Measurements from ENCODE around the gene ARID1B. TPM values are rescaled to one million over a fixed set of nuclear protein-coding genes. Genes with fewer than 3 reads are reported as not detected.

Gene ARID1B
- total RNA-seq, 6 experiments from 2014 or later = 23.2 to 35.3 (median 30.7) TPM

DNA sequence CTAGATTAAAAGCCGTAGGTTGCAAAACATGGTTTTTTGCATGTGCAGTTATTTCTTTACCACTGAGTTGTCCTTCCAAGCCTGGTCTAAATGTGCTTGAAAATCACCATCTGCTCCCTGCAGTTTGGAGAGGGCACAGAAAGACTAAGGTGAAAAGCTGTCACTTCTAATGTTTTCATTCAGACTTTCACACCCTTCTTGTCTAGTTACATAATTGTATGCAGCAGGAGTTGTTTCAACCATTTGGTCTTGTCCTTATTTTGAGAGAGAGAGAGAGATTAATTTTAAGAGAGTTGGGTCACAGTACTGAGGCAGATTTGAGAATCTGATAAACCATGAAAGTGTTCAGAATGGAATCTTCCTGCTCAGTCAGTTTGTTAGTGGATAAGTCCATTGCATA, 82.5 kb downstream of the ARID1B start:
- no peaks in the 10 kb centered on the region for H3K36me3 ChIP-seq
- H3K9me3 ChIP-seq = no peaks in the 10 kb centered on the region
- no peak for ATAC-seq
- intact Hi-C loops (cut with DNase I) = no loop called here
- WGBS (ENCODE audit: insufficient coverage, low coverage, low lambda C conversion rate, missing lambda C conversion rate) = 89% methylated on average over 1 of the region's 1 CpG
- TF ChIP-seq POLR2A (IDR thresholded peaks at IDR 0.05) = no peak
- TF ChIP-seq, protein P1, sequence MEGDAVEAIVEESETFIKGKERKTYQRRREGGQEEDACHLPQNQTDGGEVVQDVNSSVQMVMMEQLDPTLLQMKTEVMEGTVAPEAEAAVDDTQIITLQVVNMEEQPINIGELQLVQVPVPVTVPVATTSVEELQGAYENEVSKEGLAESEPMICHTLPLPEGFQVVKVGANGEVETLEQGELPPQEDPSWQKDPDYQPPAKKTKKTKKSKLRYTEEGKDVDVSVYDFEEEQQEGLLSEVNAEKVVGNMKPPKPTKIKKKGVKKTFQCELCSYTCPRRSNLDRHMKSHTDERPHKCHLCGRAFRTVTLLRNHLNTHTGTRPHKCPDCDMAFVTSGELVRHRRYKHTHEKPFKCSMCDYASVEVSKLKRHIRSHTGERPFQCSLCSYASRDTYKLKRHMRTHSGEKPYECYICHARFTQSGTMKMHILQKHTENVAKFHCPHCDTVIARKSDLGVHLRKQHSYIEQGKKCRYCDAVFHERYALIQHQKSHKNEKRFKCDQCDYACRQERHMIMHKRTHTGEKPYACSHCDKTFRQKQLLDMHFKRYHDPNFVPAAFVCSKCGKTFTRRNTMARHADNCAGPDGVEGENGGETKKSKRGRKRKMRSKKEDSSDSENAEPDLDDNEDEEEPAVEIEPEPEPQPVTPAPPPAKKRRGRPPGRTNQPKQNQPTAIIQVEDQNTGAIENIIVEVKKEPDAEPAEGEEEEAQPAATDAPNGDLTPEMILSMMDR (IDR thresholded peaks at IDR 0.05) = no peak
- H3K27me3 ChIP-seq = no peaks in the 10 kb centered on the region
- H3K4me1 ChIP-seq = no peaks in the 10 kb centered on the region
- no peak for DNase-seq
- no peak overlapping the region for H3K4me3 ChIP-seq
- no peak overlapping the region for H3K27ac ChIP-seq

DNA sequence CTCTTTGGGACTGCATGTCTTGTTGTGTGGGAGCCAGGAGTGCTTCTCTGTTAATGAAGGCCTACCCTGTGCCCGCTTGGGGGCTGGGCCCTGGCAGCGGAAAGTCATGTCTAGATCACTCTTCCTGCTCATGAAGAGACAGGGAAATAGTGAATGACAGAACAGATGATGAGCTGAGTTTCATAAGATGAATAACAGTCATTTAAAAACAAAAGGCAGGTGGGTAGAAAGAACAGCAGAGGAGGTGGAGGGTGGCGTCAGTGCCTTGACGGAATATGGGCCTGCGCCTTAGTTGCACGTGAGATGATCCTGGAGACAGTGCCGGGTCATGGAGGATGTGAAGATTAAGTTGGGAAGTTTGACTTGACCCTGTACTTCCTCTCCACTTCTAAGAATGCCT, 85.5 kb downstream of the ARID1B start:
- Histone ChIP-seq H3K4me1 (no peaks in the 10 kb centered on the region), H3K27me3 (no peaks in the 10 kb centered on the region), H3K4me3 (no peak overlapping the region), H3K9me3 (no peaks in the 10 kb centered on the region), H3K27ac (no peak overlapping the region), H3K36me3 (no peaks in the 10 kb centered on the region)
- ATAC-seq = peak in 1 of 4 donors; percentile 36
- intact Hi-C loops (cut with DNase I) = no loop called here
- WGBS (ENCODE audit: insufficient coverage, low coverage, low lambda C conversion rate, missing lambda C conversion rate) = 72% methylated on average over 7 of the region's 7 CpGs
- no peak for DNase-seq
- no peak for TF ChIP-seq POLR2A (IDR thresholded peaks at IDR 0.05)
- TF ChIP-seq, protein P1 (IDR thresholded peaks at IDR 0.05) = no peak

- Histone ChIP-seq H3K4me1 (no peaks in the 10 kb centered on the region), H3K36me3 (no peaks in the 10 kb centered on the region), H3K27ac (no peak overlapping the region), H3K9me3 (no peaks in the 10 kb centered on the region), H3K27me3 (no peaks in the 10 kb centered on the region), H3K4me3 (no peak overlapping the region)
- no peak for ATAC-seq
- no peak for DNase-seq
- intact Hi-C loops (cut with DNase I) = no loop called here
- no peak for TF ChIP-seq POLR2A (IDR thresholded peaks at IDR 0.05)
- TF ChIP-seq, protein P1 (IDR thresholded peaks at IDR 0.05) = no peak
Observed at GRCh38 chr6:156863504-156863903, 86.3 kb downstream of the ARID1B start.

DNA sequence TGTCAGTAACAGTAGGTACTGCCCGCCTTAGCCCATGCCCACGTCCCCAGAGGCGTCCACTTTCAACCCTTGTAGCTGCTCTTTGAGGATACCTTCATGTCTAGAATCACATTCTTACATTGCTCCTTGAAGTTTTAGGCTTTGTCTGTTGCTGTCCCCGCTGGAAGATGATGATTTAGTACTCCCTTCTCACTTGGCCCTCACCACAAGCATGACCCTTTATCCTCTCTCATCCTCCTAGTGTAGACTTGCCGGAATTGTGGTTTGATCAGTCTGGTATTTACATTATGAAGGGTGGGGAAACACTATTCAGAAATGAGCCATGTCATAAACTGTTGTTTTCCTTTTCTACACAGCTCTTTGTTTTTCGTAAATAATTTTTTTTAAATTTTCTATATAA, 87.4 kb downstream of the ARID1B start:
- intact Hi-C loops (cut with DNase I) = no loop called here

More for the DNA sequence above, 87.4 kb downstream of the ARID1B start:
- no peaks in the 10 kb centered on the region for H3K4me1 ChIP-seq
- no peaks in the 10 kb centered on the region for H3K27me3 ChIP-seq
- H3K4me3 ChIP-seq = no peak overlapping the region
- DNase-seq (no peak), ATAC-seq (no peak)
- TF ChIP-seq, protein P1 (IDR thresholded peaks at IDR 0.05) = no peak
- no peak for TF ChIP-seq POLR2A (IDR thresholded peaks at IDR 0.05)
- H3K9me3 ChIP-seq = no peaks in the 10 kb centered on the region
- no peak overlapping the region for H3K27ac ChIP-seq
- H3K36me3 ChIP-seq = no peaks in the 10 kb centered on the region
- 78% methylated on average over 6 of the region's 6 CpGs for WGBS (ENCODE audit: insufficient coverage, low coverage, low lambda C conversion rate, missing lambda C conversion rate)
